Natural killer cell (primary cell): ENCODE results near the gene RNU7-1. TPM values are rescaled to one million over a fixed set of nuclear protein-coding genes. Genes with fewer than 3 reads are reported as not detected.

ENCODE experiments used
- ATAC-seq, 3 donors: fragments of 150-1000 bp in 2 of 3; fragments of 200-7000 bp in 1 of 3; cut with Tn5 transposase; 1 replicate in 1 of 3; 2 replicates in 2 of 3; pipeline ENCODE4 v1.10.0; 2021; ENCODE audit warnings: mild to moderate bottlenecking in 2 of 3, moderate library complexity in 2 of 3
- DNase-seq, 2 donors: peaks; one replicate each; pipeline versions ENCODE4 v3.0.0 to v3.0.0-alpha.2; 2013 to 2021; ENCODE audit warnings: mixed read lengths in 1 of 2
- H3K27ac ChIP-seq: one replicate; pipeline ENCODE4 v1.5.1; 2013; ENCODE audit warnings: mild to moderate bottlenecking, low read length
- H3K27me3 ChIP-seq: one replicate; pipeline ENCODE4 v1.6.1; 2013; ENCODE audit warnings: low read length; ENCODE audit not compliant: control insufficient read depth, insufficient read depth
- H3K36me3 ChIP-seq: one replicate; pipeline ENCODE4 v1.6.1; 2013; ENCODE audit warnings: low read length; ENCODE audit not compliant: control insufficient read depth, insufficient read depth
- H3K4me1 ChIP-seq: one replicate; pipeline ENCODE4 v1.6.1; 2013; ENCODE audit warnings: low read length; ENCODE audit not compliant: control insufficient read depth, insufficient read depth
- H3K4me3 ChIP-seq: one replicate; pipeline ENCODE4 v1.5.1; 2013; ENCODE audit warnings: low read length
- H3K9me3 ChIP-seq: one replicate; pipeline ENCODE4 v1.6.1; 2013; ENCODE audit warnings: low read length; ENCODE audit not compliant: control insufficient read depth, insufficient read depth
- H3K27ac Mint-ChIP-seq, 2 donors: one replicate each; pipeline ENCODE4 v1.8.0; 2022; ENCODE audit warnings: mild to moderate bottlenecking in 2 of 2, mixed read lengths in 2 of 2, moderate library complexity in 1 of 2
- H3K27me3 Mint-ChIP-seq, 2 donors: one replicate each; pipeline ENCODE4 v1.8.0; 2022; ENCODE audit warnings: low read depth in 2 of 2, mixed read lengths in 2 of 2
- H3K36me3 Mint-ChIP-seq: one replicate; pipeline ENCODE4 v1.8.0; 2022; ENCODE audit warnings: mixed read lengths
- H3K4me1 Mint-ChIP-seq, 2 donors: one replicate each; pipeline ENCODE4 v1.8.0; 2022; ENCODE audit warnings: mixed read lengths in 2 of 2
- H3K4me3 Mint-ChIP-seq: one replicate; pipeline ENCODE4 v1.8.0; 2022; ENCODE audit warnings: mild to moderate bottlenecking, moderate library complexity, mixed read lengths
- H3K9me3 Mint-ChIP-seq, 2 donors: one replicate each; pipeline ENCODE4 v1.8.0; 2022; ENCODE audit warnings: mixed read lengths in 2 of 2
- WGBS: methylation state at CpG from one replicate; pipeline ENCODE4 v1.1.7; 2013; ENCODE audit warnings: missing lambda C conversion rate; ENCODE audit not compliant: insufficient coverage; 5-methylcytosine and 5-hydroxymethylcytosine counted together
- intact Hi-C: fragments of 100-400 bp; cut with micrococcal nuclease; formaldehyde crosslinking; loops from one replicate; pipeline ENCODE4 v1.14.2; 2022
- total RNA-seq, 4 donors: library from RNA; stranded (reverse); fragments of 120-200 nt in 1 of 4; gene quantifications; one replicate each; pipeline versions ENCODE4 v1.2.3 to v1.2.4, GENCODE V29; 2013 to 2022
- TF ChIP-seq, protein P1 (sequence below): fragments of 200-600 bp; IDR thresholded peaks from one replicate; pipeline ENCODE4 v1.8.0; 2022; ENCODE audit warnings: antibody characterized with exemption

RNU7-1 gene
- total RNA-seq, 3 donors from 2014 or later (not counting 1 experiment from before 2014, with no cell fraction given): not detected

GRCh38 chr12:6909421-6910145 is 34.0 kb upstream of the RNU7-1 start:
- TF ChIP-seq, protein P1, sequence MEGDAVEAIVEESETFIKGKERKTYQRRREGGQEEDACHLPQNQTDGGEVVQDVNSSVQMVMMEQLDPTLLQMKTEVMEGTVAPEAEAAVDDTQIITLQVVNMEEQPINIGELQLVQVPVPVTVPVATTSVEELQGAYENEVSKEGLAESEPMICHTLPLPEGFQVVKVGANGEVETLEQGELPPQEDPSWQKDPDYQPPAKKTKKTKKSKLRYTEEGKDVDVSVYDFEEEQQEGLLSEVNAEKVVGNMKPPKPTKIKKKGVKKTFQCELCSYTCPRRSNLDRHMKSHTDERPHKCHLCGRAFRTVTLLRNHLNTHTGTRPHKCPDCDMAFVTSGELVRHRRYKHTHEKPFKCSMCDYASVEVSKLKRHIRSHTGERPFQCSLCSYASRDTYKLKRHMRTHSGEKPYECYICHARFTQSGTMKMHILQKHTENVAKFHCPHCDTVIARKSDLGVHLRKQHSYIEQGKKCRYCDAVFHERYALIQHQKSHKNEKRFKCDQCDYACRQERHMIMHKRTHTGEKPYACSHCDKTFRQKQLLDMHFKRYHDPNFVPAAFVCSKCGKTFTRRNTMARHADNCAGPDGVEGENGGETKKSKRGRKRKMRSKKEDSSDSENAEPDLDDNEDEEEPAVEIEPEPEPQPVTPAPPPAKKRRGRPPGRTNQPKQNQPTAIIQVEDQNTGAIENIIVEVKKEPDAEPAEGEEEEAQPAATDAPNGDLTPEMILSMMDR: no peak
- intact Hi-C loops: no loop called here
- 100% methylated on average over 4 of the region's 4 CpGs for WGBS
- peaks cover 16% of the 10 kb centered on the region for H3K4me1 ChIP-seq
- ATAC-seq (no peak), DNase-seq (no peak)
- no peaks in the 10 kb centered on the region for H3K9me3 ChIP-seq
- H3K9me3 Mint-ChIP-seq: no peaks in the 10 kb centered on the region
- H3K27me3 ChIP-seq: no peaks in the 10 kb centered on the region
- no peak overlapping the region for H3K4me3 ChIP-seq
- H3K27ac ChIP-seq: no peak overlapping the region
- H3K36me3 ChIP-seq: no peaks in the 10 kb centered on the region
- no peak overlapping the region for H3K4me3 Mint-ChIP-seq
- H3K36me3 Mint-ChIP-seq: no peaks in the 10 kb centered on the region
- peaks cover 9 to 21% of the 10 kb centered on the region in 2 donors for H3K4me1 Mint-ChIP-seq
- H3K27me3 Mint-ChIP-seq: peaks cover 0 to 6% of the 10 kb centered on the region in 2 donors
- H3K27ac Mint-ChIP-seq: no peak overlapping the region

DNA sequence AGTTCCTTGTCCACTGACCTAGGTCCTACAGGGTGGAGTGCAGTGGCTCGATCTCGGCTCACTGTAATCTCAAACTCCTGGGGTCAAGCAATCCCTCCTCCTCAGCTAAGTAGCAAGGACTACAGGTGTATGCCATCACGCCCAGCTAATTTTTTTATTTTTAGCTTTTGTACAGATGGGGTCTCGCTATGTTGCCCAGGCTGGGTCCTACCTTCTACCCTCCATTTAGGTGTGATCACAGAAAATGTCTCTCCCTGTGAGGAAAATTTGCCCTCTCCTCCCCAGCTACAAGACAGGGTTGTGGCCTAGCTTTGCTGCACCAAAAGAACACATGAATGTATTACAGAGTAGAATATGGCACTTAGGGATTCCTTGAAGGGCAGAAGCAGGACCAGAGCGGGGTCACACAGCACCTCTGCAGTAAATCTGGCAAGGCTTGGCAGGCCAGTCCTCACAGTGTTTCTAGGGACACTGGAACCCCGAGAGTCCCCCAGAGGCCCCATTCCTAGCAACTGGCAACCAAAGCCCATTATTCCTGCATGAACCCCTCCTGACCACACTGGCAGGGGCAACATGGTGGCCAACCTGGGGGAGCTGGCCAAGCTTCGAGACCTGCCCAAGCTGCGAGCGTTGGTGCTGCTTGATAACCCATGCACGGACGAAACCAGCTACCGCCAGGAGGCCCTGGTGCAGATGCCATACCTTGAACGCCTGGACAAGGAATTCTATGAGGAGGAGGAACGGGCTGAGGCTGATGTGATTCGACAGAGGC is 31.3 kb upstream of the RNU7-1 start:
- no peaks in the 10 kb centered on the region for H3K9me3 Mint-ChIP-seq
- intact Hi-C loops: no loop called here
- no peak for ATAC-seq

DNA sequence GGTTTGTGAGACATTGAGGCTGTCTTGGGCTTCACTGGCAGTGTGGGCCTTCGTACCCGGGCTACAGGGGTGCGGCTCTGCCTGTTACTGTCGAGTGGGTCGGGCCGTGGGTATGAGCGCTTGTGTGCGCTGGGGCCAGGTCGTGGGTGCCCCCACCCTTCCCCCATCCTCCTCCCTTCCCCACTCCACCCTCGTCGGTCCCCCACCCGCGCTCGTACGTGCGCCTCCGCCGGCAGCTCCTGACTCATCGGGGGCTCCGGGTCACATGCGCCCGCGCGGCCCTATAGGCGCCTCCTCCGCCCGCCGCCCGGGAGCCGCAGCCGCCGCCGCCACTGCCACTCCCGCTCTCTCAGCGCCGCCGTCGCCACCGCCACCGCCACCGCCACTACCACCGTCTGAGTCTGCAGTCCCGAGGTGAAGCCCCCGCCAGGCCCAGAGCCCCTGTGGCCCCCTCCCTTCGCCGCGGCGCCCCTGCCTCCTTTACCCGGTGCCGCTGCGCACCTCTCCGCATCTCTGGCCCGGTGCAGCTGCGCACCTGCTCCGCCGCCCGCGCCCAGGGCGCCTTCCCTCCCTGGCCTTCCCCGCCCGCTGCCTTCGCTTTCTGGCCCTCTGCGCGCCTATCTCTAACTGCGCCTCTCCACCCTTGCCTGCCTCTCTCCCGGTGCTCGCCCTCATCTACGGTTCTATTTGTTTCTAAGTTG is 29.2 kb upstream of the RNU7-1 start, which contains the start of gene ENO2:
Gene ENO2, plus strand, starts transcription at position 335 of the 701 bp plus-strand sequence. CDS start 1,253 bp downstream, outside the sequence.
- Histone ChIP-seq H3K27me3 (no peaks in the 10 kb centered on the region), H3K36me3 (no peaks in the 10 kb centered on the region), H3K4me1 (peaks cover 16% of the 10 kb centered on the region), H3K9me3 (no peaks in the 10 kb centered on the region), H3K4me3 (peak within 1 kb of the TSS; percentile 54), H3K27ac (peak within 1 kb of the TSS; percentile 82)
- Mint-ChIP-seq H3K4me3 (peak within 1 kb of the TSS; percentile 94), H3K27ac (peak within 1 kb of the TSS; percentile 74 to 95), H3K4me1 (peaks cover 16 to 41% of the 10 kb centered on the region in 2 donors), H3K27me3 (peaks cover 0 to 6% of the 10 kb centered on the region in 2 donors), H3K36me3 (no peaks in the 10 kb centered on the region), H3K9me3 (no peaks in the 10 kb centered on the region)
- ATAC-seq: peak; percentile 92 to 94 (median 93)
- peak; percentile 80 to 91 for DNase-seq
- TF ChIP-seq, protein P1: no peak
- WGBS: under 1% methylated on average over 68 of the region's 68 CpGs
- intact Hi-C loops: loop anchor here (2.0 kb wide), 1 partner anchor 42 kb away; the partner anchor contains the start of gene SPSB2

More for the DNA sequence above, 31.3 kb upstream of the RNU7-1 start:
- H3K36me3 ChIP-seq: no peaks in the 10 kb centered on the region
- WGBS: 94% methylated on average over 15 of the region's 15 CpGs
- H3K4me1 ChIP-seq: peaks cover 16% of the 10 kb centered on the region
- Mint-ChIP-seq H3K36me3 (no peaks in the 10 kb centered on the region), H3K4me3 (peak overlapping the region; percentile 66), H3K4me1 (peaks cover 16 to 41% of the 10 kb centered on the region in 2 donors), H3K27me3 (peaks cover 0 to 6% of the 10 kb centered on the region in 2 donors), H3K27ac (peak overlapping the region in 1 of 2 donors; percentile 95)
- DNase-seq: no peak
- no peak overlapping the region for H3K4me3 ChIP-seq
- TF ChIP-seq, protein P1: no peak
- no peaks in the 10 kb centered on the region for H3K9me3 ChIP-seq
- H3K27me3 ChIP-seq: no peaks in the 10 kb centered on the region
- H3K27ac ChIP-seq: no peak overlapping the region
